Upper lobe of left lung (tissue), 6 donors: ENCODE measurements around the gene ANKRD30A. TPM values are rescaled to one million over a fixed set of nuclear protein-coding genes. Genes with fewer than 3 reads are reported as not detected.
"Not testable (repeated sequence)": the region's sequence is repeated elsewhere in the genome, so short reads cannot be mapped to it uniquely, and the experiment has no call there.

Experiments
- ATAC-seq, 2 donors: fragments of 200-7000 bp; cut with Tn5 transposase; one replicate each; pipeline ENCODE4 v1.9.1; 2022; ENCODE audit warnings: mild to moderate bottlenecking in 2 of 2, moderate library complexity in 2 of 2; ENCODE audit not compliant: low FRiP score in 2 of 2
- DNase-seq, 2 donors: peaks; one replicate each; pipeline ENCODE4 v3.0.0-alpha.2; 2019 to 2020
- H3K27ac ChIP-seq, 4 donors: fragments of 200-600 bp; sonication (generic); one replicate each; pipeline ENCODE4 v1.5.1; 2016 to 2019
- H3K27me3 ChIP-seq, 4 donors: fragments of 200-600 bp; sonication (generic); one replicate each; pipeline ENCODE4 v1.5.1; 2017 to 2019
- H3K36me3 ChIP-seq, 4 donors: fragments of 200-600 bp; sonication (generic); one replicate each; pipeline ENCODE4 v1.5.1; 2016 to 2019
- H3K4me1 ChIP-seq, 4 donors: fragments of 200-600 bp; sonication (generic); one replicate each; pipeline ENCODE4 v1.5.1; 2018 to 2019
- H3K4me3 ChIP-seq, 4 donors: fragments of 200-600 bp; sonication (generic); one replicate each; pipeline ENCODE4 v1.5.1; 2017 to 2019; ENCODE audit warnings: mild to moderate bottlenecking in 2 of 4, moderate library complexity in 1 of 4
- H3K9me3 ChIP-seq, 4 donors: fragments of 200-600 bp; sonication (generic); one replicate each; pipeline ENCODE4 v1.5.1; 2018 to 2019
- EP300 ChIP-seq, 4 donors: sonication (generic); formaldehyde crosslinking; IDR thresholded peaks; one replicate each; pipeline ENCODE4 v1.5.1; 2017; ENCODE audit warnings: antibody characterized with exemption in 4 of 4, control low read depth in 2 of 4
- POLR2A ChIP-seq, 4 donors: fragments of 450-650 bp; IDR thresholded peaks; one replicate each; pipeline ENCODE4 v1.5.1; 2016 to 2017; ENCODE audit warnings: antibody characterized with exemption in 4 of 4, mild to moderate bottlenecking in 2 of 4
- POLR2AphosphoS5 ChIP-seq, 2 donors: sonication (generic); formaldehyde crosslinking; IDR thresholded peaks; one replicate each; pipeline ENCODE4 v1.5.1; 2017; ENCODE audit warnings: antibody characterized with exemption in 2 of 2
- WGBS, 2 donors: methylation state at CpG; one replicate each; pipeline ENCODE4 v1.1.5; 2017 to 2018; 5-methylcytosine and 5-hydroxymethylcytosine counted together
- small RNA-seq, 4 donors: library from RNA; depleted of rRNA; stranded (forward); fragments of <200 nt; gene quantifications; one replicate each; pipeline ENCODE3, GENCODE V24; 2016
- total RNA-seq, 6 donors: library from RNA; depleted of rRNA in 4 of 6; stranded (reverse); fragments of >200 nt in 4 of 6; gene quantifications; one replicate each; pipeline versions ENCODE4 v1.1.0 to v1.2.1, GENCODE V29; 2016 to 2021
- TF ChIP-seq, protein P1 (sequence below), 6 experiments: fragments of 450-650 bp in 4 of 6; fragments of 200-600 bp in 2 of 6; sonication (generic) in 2 of 6; IDR thresholded peaks; one replicate each; pipeline ENCODE4 v1.5.1; 2016 to 2019; ENCODE audit warnings: antibody characterized with exemption in 6 of 6
- donor health status: DM: no; HTN: no; CAD: no; lungs with moderate emphysema.
- donor health status: DM: no; HTN: yes; CAD: no; lungs with severe emphysema.

The ANKRD30A gene
- total RNA-seq, 6 donors from 2014 or later = not detected

DNA sequence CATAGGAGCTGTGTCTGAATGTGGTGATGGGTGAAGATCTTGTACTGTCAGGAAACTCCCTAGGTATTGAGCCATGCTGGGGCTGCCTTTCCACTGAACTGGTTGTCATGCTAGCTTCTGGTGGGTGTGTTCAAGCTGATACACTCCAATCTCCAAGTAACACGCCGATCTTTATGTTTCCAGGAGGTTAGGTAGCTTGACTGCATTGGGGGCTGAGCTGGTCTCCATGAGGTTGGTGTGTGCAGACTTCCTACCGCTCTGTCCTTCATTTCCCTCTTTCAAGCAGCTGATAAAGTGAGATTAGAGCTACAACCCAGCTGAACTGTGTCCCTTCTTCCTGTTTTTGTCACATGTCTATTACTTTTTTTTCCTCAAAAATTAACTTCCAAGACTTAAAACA is 265.5 kb downstream of the ANKRD30A start:
- Histone ChIP-seq H3K4me1 (no peaks in the 10 kb centered on the region), H3K36me3 (no peaks in the 10 kb centered on the region), H3K4me3 (no peak overlapping the region), H3K9me3 (no peaks in the 10 kb centered on the region), H3K27me3 (no peaks in the 10 kb centered on the region), H3K27ac (no peak overlapping the region)
- no peak for TF ChIP-seq POLR2A (IDR thresholded peaks at IDR 0.05)
- TF ChIP-seq POLR2AphosphoS5 (IDR thresholded peaks at IDR 0.05) = no peak
- TF ChIP-seq, protein P1, sequence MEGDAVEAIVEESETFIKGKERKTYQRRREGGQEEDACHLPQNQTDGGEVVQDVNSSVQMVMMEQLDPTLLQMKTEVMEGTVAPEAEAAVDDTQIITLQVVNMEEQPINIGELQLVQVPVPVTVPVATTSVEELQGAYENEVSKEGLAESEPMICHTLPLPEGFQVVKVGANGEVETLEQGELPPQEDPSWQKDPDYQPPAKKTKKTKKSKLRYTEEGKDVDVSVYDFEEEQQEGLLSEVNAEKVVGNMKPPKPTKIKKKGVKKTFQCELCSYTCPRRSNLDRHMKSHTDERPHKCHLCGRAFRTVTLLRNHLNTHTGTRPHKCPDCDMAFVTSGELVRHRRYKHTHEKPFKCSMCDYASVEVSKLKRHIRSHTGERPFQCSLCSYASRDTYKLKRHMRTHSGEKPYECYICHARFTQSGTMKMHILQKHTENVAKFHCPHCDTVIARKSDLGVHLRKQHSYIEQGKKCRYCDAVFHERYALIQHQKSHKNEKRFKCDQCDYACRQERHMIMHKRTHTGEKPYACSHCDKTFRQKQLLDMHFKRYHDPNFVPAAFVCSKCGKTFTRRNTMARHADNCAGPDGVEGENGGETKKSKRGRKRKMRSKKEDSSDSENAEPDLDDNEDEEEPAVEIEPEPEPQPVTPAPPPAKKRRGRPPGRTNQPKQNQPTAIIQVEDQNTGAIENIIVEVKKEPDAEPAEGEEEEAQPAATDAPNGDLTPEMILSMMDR (IDR thresholded peaks at IDR 0.05) = no peak
- TF ChIP-seq EP300 (IDR thresholded peaks at IDR 0.05) = no peak
- ATAC-seq (no peak), DNase-seq (no peak)
- WGBS, 2 donors = 82 to 89% methylated on average over 3 of the region's 3 CpGs

DNA sequence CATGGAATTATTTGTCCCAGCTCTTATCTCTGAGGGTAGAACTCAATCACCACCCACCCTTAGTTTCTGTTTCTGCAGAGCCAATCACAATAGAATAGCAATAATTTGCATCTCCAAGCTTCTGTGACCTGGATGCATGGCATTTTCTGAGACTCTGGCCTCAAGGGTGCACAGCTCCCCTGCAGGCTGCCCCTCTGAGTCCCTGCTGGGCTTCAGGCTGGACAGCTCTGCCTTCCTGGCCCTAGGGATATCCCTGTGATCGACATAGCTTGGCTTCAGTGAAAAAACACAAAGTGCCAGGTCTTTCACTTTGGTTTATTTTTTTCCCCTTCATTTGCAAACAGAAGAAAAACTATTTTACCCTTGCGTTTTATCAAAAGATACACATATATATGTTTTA is 275.4 kb downstream of the ANKRD30A start:
- H3K36me3 ChIP-seq, H3K4me1 ChIP-seq, DNase-seq, H3K27ac ChIP-seq, H3K4me3 ChIP-seq, ATAC-seq, H3K9me3 ChIP-seq, H3K27me3 ChIP-seq: not testable (repeated sequence)
- WGBS, 2 donors = 70 to 73% methylated on average over 2 of the region's 2 CpGs

DNA sequence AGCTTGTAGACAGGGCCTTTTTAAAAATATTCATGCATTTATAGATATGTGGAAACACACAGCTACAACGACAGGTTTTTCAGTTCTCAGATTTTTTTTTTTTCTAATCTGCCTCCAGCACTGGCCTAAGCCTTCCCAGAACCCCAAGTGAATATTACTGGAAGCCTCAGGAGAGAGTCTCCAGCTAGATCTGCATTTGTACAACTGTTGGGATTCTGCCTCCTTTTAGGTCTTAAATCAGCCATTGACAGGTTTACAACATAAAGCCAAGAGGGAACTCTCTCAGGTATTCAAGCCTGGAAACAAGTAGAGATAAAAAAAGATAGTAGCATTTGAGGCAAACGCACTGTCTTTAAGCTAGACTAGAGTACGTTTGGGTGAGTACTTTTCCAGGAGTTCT is 275.8 kb downstream of the ANKRD30A start:
- Histone ChIP-seq H3K4me1 (no peaks in the 10 kb centered on the region), H3K36me3 (no peaks in the 10 kb centered on the region), H3K27me3 (no peaks in the 10 kb centered on the region), H3K9me3 (peaks cover 0 to 9% (median 0%) of the 10 kb centered on the region in 4 donors), H3K4me3 (no peak overlapping the region), H3K27ac (no peak overlapping the region)
- ATAC-seq (no peak), DNase-seq (no peak)
- 63 to 66% methylated on average over 3 of the region's 3 CpGs for WGBS, 2 donors
- TF ChIP-seq POLR2A (IDR thresholded peaks at IDR 0.05) (no peak), EP300 (IDR thresholded peaks at IDR 0.05) (no peak), POLR2AphosphoS5 (IDR thresholded peaks at IDR 0.05) (no peak)
- TF ChIP-seq, protein P1 (IDR thresholded peaks at IDR 0.05) = no peak

DNA sequence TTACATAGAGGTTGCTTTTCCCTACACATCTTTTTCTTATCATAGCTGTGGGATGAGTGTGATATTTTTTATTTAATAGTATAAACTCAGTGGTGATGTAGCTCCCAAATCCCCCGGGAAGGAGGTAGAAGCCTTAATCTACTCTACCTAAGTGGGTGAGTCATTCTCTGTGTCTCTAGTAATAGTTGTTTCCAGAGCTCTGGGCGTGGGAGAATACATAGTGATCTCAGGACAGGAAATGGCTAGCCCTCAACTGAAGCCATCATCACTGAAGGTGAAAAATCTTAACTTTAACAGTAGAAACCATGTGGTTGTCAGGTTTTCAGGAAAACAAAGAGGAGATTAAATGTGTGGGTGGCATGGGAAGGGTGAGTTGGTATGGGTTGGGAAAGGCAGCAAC is 278.4 kb downstream of the ANKRD30A start:
- Histone ChIP-seq H3K36me3 (no peaks in the 10 kb centered on the region), H3K4me1 (no peaks in the 10 kb centered on the region), H3K27me3 (no peaks in the 10 kb centered on the region), H3K27ac (no peak overlapping the region), H3K9me3 (peaks cover 0 to 16% (median 0%) of the 10 kb centered on the region in 4 donors), H3K4me3 (no peak overlapping the region)
- 44 to 53% methylated on average over 2 of the region's 2 CpGs for WGBS, 2 donors
- TF ChIP-seq EP300 (IDR thresholded peaks at IDR 0.05) (no peak), POLR2A (IDR thresholded peaks at IDR 0.05) (no peak), POLR2AphosphoS5 (IDR thresholded peaks at IDR 0.05) (no peak)
- TF ChIP-seq, protein P1 (IDR thresholded peaks at IDR 0.05) = no peak
- no peak for DNase-seq
- ATAC-seq = no peak

Small RNA genes within 50 kb of the gene (small RNA-seq; reads per million reads assigned to genes)
- gene RF00019 (0 reads per million in 4 donors), gene RN7SL314P (0 reads per million in 4 donors), gene RNU6-811P (0 reads per million in 4 donors)
